Neural progenitor cell (in vitro differentiated cells): ENCODE data around the gene SLCO4A1. TPM values are rescaled to one million over a fixed set of nuclear protein-coding genes. Genes with fewer than 3 reads are reported as not detected.

Experiments
- DNase-seq: peaks from one replicate; pipeline ENCODE4 v3.0.0-alpha.2; 2016; ENCODE audit warnings: low spot score
- H2AFZ ChIP-seq: fragments of 200-600 bp; sonication (generic); replicated peaks from 2 replicates; pipeline ENCODE4 v1.6.1; 2016; ENCODE audit warnings: antibody characterized with exemption
- H3F3A ChIP-seq: fragments of 200-600 bp; sonication (generic); 2 replicates; pipeline ENCODE4 v1.6.1; 2016; ENCODE audit warnings: antibody characterized with exemption, low read depth
- H3K27ac ChIP-seq: fragments of 200-600 bp; sonication (generic); 2 replicates; pipeline ENCODE4 v1.5.1; 2016; ENCODE audit warnings: mild to moderate bottlenecking
- H3K27me3 ChIP-seq: fragments of 200-600 bp; sonication (generic); 2 replicates; pipeline ENCODE4 v1.6.1; 2016; ENCODE audit warnings: mild to moderate bottlenecking, moderate library complexity
- H3K36me3 ChIP-seq: fragments of 200-600 bp; sonication (generic); 2 replicates; pipeline ENCODE4 v1.5.1; 2016
- H3K4me1 ChIP-seq: fragments of 200-600 bp; sonication (generic); 2 replicates; pipeline ENCODE4 v1.6.1; 2016; ENCODE audit warnings: mixed run types
- H3K4me2 ChIP-seq: fragments of 200-600 bp; sonication (generic); 2 replicates; pipeline ENCODE4 v1.6.1; 2016
- H3K4me3 ChIP-seq: fragments of 200-600 bp; sonication (generic); 2 replicates; pipeline ENCODE4 v1.5.1; 2016
- H3K79me2 ChIP-seq: fragments of 200-600 bp; sonication (generic); 2 replicates; pipeline ENCODE4 v1.6.1; 2016; ENCODE audit warnings: low read depth
- H3K9ac ChIP-seq: fragments of 200-600 bp; sonication (generic); 2 replicates; pipeline ENCODE4 v1.6.1; 2016
- H3K9me3 ChIP-seq: fragments of 200-600 bp; sonication (generic); 2 replicates; pipeline ENCODE4 v1.5.1; 2016; ENCODE audit warnings: low read depth
- H4K20me1 ChIP-seq: fragments of 200-600 bp; sonication (generic); 2 replicates; pipeline ENCODE4 v1.6.1; 2016; ENCODE audit warnings: low read depth
- H3K27ac Mint-ChIP-seq: 3 replicates; pipeline ENCODE4 v1.8.0; 2021; ENCODE audit warnings: mixed read lengths
- H3K27me3 Mint-ChIP-seq: 2 replicates; pipeline ENCODE4 v1.8.0; 2022; ENCODE audit warnings: low read depth, mild to moderate bottlenecking, inconsistent platforms, moderate library complexity, mixed read lengths; ENCODE audit not compliant: insufficient read depth
- H3K36me3 Mint-ChIP-seq: 3 replicates; pipeline ENCODE4 v1.8.0; 2021; ENCODE audit warnings: mixed read lengths
- H3K4me1 Mint-ChIP-seq: 3 replicates; pipeline ENCODE4 v1.8.0; 2021; ENCODE audit warnings: mixed read lengths
- H3K4me3 Mint-ChIP-seq: 3 replicates; pipeline ENCODE4 v1.8.0; 2021; ENCODE audit warnings: mild to moderate bottlenecking, moderate library complexity, mixed read lengths
- H3K9me3 Mint-ChIP-seq: 3 replicates; pipeline ENCODE4 v1.8.0; 2020; ENCODE audit warnings: mixed read lengths
- EZH2 ChIP-seq: fragments of 200-600 bp; sonication (generic); IDR thresholded peaks from 2 replicates; pipeline ENCODE4 v1.6.1; 2017; ENCODE audit warnings: antibody characterized with exemption, mild to moderate bottlenecking, moderate library complexity
- EZH2phosphoT487 ChIP-seq: fragments of 200-600 bp; sonication (generic); IDR thresholded peaks from 2 replicates; pipeline ENCODE4 v1.6.1; 2017; ENCODE audit warnings: antibody characterized with exemption
- total RNA-seq: library from RNA; depleted of rRNA; stranded (reverse); fragments of >200 nt; gene quantifications from 2 replicates; pipeline ENCODE4 v1.2.3, GENCODE V29; 2015; ENCODE audit warnings: low replicate concordance
- TF ChIP-seq, protein P1 (sequence below): fragments of 200-600 bp; sonication (generic); IDR thresholded peaks from 2 replicates; pipeline ENCODE4 v1.5.1; 2017; ENCODE audit warnings: antibody characterized with exemption, mild to moderate bottlenecking

The SLCO4A1 gene
- total RNA-seq, 1 donor from 2014 or later = 0.88 TPM

- H3K36me3 ChIP-seq = no peaks in the 10 kb centered on the region
- Mint-ChIP-seq H3K27me3 (peaks cover 11% of the 10 kb centered on the region), H3K4me1 (peaks cover 10% of the 10 kb centered on the region), H3K4me3 (no peak overlapping the region), H3K9me3 (peaks cover 3% of the 10 kb centered on the region), H3K27ac (no peak overlapping the region), H3K36me3 (no peaks in the 10 kb centered on the region)
- no peaks in the 10 kb centered on the region for H4K20me1 ChIP-seq
- H2AFZ ChIP-seq = no peak overlapping the region
- no peaks in the 10 kb centered on the region for H3K79me2 ChIP-seq
- no peak for DNase-seq
- no peak overlapping the region for H3K4me2 ChIP-seq
- no peaks in the 10 kb centered on the region for H3K9me3 ChIP-seq
- H3K9ac ChIP-seq = no peak overlapping the region
- H3F3A ChIP-seq = no peaks in the 10 kb centered on the region
- TF ChIP-seq, protein P1, sequence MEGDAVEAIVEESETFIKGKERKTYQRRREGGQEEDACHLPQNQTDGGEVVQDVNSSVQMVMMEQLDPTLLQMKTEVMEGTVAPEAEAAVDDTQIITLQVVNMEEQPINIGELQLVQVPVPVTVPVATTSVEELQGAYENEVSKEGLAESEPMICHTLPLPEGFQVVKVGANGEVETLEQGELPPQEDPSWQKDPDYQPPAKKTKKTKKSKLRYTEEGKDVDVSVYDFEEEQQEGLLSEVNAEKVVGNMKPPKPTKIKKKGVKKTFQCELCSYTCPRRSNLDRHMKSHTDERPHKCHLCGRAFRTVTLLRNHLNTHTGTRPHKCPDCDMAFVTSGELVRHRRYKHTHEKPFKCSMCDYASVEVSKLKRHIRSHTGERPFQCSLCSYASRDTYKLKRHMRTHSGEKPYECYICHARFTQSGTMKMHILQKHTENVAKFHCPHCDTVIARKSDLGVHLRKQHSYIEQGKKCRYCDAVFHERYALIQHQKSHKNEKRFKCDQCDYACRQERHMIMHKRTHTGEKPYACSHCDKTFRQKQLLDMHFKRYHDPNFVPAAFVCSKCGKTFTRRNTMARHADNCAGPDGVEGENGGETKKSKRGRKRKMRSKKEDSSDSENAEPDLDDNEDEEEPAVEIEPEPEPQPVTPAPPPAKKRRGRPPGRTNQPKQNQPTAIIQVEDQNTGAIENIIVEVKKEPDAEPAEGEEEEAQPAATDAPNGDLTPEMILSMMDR = no peak
- TF ChIP-seq EZH2 (no peak), EZH2phosphoT487 (no peak)
- no peaks in the 10 kb centered on the region for H3K27me3 ChIP-seq
- no peak overlapping the region for H3K27ac ChIP-seq
- H3K4me1 ChIP-seq = no peaks in the 10 kb centered on the region
- H3K4me3 ChIP-seq = no peak overlapping the region
Observed at GRCh38 chr20:62674370-62674769, 32.1 kb downstream of the SLCO4A1 start.

DNA sequence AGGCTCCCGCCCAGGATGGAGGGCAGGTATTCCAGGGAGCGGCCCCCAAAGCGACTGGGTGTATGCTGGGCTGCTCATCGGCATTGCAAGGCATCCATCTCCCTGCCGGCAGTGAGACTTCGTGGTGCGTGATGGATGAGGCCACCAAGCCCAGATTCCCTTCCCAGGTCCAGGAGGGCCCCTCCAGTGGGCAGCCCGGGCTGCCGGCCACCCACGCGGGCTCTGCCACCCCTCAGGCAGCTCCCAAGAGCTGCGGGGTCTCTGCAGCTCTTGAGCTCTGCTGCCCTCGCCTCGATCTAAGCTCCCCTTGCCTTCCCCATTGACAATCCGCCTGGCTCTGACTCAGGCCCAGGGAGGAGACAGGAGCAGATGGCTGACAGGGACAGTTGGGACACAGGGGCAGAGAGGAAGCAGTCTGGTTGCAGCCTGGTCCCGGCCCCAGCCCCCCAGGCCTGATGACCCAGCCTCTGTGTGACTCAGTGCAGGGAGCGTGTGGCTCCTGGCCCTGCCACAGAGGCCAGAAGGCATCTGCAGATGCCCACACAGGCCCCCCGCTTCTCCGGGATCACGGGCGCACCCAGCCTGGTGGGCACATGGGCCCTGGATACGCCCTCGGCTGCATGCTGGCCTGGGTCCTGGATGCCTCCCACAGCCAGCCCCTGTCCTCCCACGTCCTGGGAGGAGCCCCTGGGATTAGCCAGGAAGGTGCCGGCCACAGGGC is 33.0 kb downstream of the SLCO4A1 start:
- no peak for DNase-seq
- Histone ChIP-seq H3K27ac (no peak overlapping the region), H3K4me1 (no peaks in the 10 kb centered on the region), H3K36me3 (no peaks in the 10 kb centered on the region), H2AFZ (no peak overlapping the region), H3K9me3 (peaks cover 4% of the 10 kb centered on the region), H3K4me2 (no peak overlapping the region), H3K9ac (no peak overlapping the region), H3K4me3 (no peak overlapping the region), H3K27me3 (no peaks in the 10 kb centered on the region), H3K79me2 (no peaks in the 10 kb centered on the region), H3F3A (no peaks in the 10 kb centered on the region), H4K20me1 (no peaks in the 10 kb centered on the region)
- Mint-ChIP-seq H3K4me1 (peaks cover 8% of the 10 kb centered on the region), H3K27me3 (peaks cover 11% of the 10 kb centered on the region), H3K9me3 (peaks cover 11% of the 10 kb centered on the region), H3K4me3 (no peak overlapping the region), H3K36me3 (no peaks in the 10 kb centered on the region), H3K27ac (peak overlapping the region; percentile 92)
- TF ChIP-seq EZH2phosphoT487 (no peak), EZH2 (no peak)
- TF ChIP-seq, protein P1 = no peak

- Histone ChIP-seq H3K4me3 (no peak overlapping the region), H3K27ac (no peak overlapping the region), H2AFZ (no peak overlapping the region), H3K4me2 (no peak overlapping the region), H4K20me1 (no peaks in the 10 kb centered on the region), H3K27me3 (no peaks in the 10 kb centered on the region), H3K9ac (no peak overlapping the region), H3F3A (no peaks in the 10 kb centered on the region), H3K79me2 (no peaks in the 10 kb centered on the region), H3K36me3 (no peaks in the 10 kb centered on the region), H3K9me3 (peaks cover 4% of the 10 kb centered on the region), H3K4me1 (no peaks in the 10 kb centered on the region)
- Mint-ChIP-seq H3K27ac (no peak overlapping the region), H3K4me3 (no peak overlapping the region), H3K36me3 (no peaks in the 10 kb centered on the region), H3K27me3 (peaks cover 11% of the 10 kb centered on the region), H3K9me3 (peaks cover 17% of the 10 kb centered on the region), H3K4me1 (peaks cover 8% of the 10 kb centered on the region)
- no peak for DNase-seq
- no peak for TF ChIP-seq EZH2
- no peak for TF ChIP-seq EZH2phosphoT487
- TF ChIP-seq, protein P1 = no peak
Observed at GRCh38 chr20:62675877-62676260, 33.6 kb downstream of the SLCO4A1 start.
